ENCODE data around the gene ERFE.

Gene ERFE

DNA sequence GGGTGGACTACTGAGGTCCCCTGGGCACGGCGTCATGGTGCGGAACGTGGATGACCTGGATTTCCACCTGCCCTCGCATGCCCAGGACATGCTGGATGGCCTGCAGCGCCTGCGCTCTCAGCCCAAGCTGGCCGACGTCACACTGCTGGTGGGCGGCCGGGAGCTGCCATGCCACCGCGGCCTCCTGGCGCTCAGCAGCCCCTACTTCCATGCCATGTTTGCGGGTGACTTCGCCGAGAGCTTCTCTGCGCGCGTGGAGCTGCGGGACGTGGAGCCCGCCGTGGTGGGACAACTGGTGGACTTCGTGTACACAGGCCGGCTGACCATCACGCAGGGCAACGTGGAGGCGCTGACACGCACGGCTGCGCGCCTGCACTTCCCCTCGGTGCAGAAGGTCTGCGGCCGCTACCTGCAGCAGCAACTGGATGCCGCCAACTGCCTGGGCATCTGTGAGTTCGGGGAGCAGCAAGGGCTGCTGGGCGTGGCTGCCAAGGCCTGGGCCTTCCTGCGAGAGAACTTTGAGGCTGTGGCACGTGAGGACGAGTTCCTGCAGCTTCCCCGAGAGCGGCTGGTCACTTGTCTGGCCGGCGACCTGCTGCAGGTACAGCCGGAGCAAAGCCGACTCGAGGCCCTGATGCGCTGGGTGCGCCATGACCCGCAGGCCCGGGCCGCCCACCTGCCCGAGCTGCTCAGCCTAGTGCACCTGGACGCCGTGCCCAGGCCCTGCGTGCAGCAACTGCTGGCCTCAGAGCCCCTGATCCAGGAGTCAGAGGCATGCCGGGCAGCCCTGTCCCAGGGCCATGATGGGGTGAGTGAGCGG lies 17.8 kb upstream of the ERFE start:
- Histone ChIP-seq H4K20me1 (peaks cover 0 to 55% (median 0%) of the 10 kb centered on the region in 11 experiments; a peak in 4 of 22 replicates), H3K4me3 (no peak overlapping the region), H3K27me3 (no peaks in the 10 kb centered on the region), H3K36me3 (0 out of 22 replicates have a peak, but pooled peaks cover 0 to 10% (median 0%) of the 10 kb centered on the region in 11 experiments), H3K9me3 (replicated peaks in 1 of 11) (no peaks in the 10 kb centered on the region), H3K9ac (peak overlapping the region in 2 of 11 experiments; percentile 13 to 16; a peak in 4 of 22 replicates), H3K27ac (no peak overlapping the region), H3K4me1 (peaks cover 79 to 99% (median 95%) of the 10 kb centered on the region in 10 experiments), H3K4me2 (peak overlapping the region; percentile 30 to 97 (median 86); a peak in 21 of 22 replicates)
- no peak for TF ChIP-seq Cebpa-rat (IDR thresholded peaks at IDR 0.05)

DNA sequence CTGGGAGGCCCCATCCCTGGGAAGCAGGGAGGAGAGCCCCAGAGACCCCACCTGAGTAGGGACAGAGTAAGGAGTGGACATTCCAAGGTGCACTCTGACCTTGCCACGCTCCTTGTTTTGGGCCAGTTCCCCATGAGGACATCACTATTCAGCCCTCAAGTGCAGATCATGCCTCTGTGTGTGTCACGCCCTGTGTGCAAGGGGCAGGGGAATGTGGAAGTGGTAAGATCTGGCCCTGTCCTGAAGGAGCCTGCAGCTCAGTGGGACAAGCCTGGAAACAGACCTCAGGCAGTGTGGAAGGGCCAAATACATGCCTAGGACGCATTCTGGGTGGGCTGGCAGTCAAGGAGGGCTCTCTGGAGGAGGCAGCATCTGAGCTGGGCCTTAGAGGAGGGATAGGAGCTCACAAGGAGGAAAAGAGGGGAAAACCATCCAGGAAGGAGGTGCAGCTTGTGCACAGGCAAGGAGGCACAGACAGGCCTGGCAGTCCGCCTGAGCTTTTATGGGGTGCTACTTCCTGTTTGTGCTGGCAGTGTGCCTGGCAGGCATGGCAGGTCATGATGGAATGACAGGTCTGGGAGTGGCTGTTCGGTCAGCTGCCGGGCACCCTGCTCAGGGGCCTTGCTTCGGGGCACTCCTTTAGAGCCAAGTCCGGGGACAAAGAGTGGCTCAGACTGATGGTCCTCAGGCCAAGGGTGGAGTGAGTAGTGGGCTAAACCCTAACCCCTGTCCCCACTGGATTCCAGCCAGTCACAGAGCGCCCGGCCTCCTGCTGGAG lies 17.0 kb upstream of the ERFE start:
- peak overlapping the region; percentile 30 to 97 (median 86); a peak in 21 of 22 replicates for H3K4me2 ChIP-seq
- H3K27ac ChIP-seq = peak overlapping the region in 4 of 11 experiments; percentile 5 to 15 (median 8); a peak in 4 of 22 replicates
- peak overlapping the region in 4 of 11 experiments; percentile 9 to 41 (median 14); a peak in 2 of 22 replicates for H3K9ac ChIP-seq
- TF ChIP-seq Cebpa-rat (IDR thresholded peaks at IDR 0.05) = no peak
- H3K27me3 ChIP-seq = no peaks in the 10 kb centered on the region
- H4K20me1 ChIP-seq = peaks cover 0 to 57% (median 0%) of the 10 kb centered on the region in 11 experiments; a peak in 4 of 22 replicates
- peaks cover 73 to 100% (median 99%) of the 10 kb centered on the region in 10 experiments for H3K4me1 ChIP-seq
- H3K9me3 ChIP-seq (replicated peaks in 1 of 11) = no peaks in the 10 kb centered on the region
- H3K4me3 ChIP-seq = no peak overlapping the region
- H3K36me3 ChIP-seq = 0 out of 22 replicates have a peak, but pooled peaks cover 0 to 10% (median 0%) of the 10 kb centered on the region in 11 experiments

DNA sequence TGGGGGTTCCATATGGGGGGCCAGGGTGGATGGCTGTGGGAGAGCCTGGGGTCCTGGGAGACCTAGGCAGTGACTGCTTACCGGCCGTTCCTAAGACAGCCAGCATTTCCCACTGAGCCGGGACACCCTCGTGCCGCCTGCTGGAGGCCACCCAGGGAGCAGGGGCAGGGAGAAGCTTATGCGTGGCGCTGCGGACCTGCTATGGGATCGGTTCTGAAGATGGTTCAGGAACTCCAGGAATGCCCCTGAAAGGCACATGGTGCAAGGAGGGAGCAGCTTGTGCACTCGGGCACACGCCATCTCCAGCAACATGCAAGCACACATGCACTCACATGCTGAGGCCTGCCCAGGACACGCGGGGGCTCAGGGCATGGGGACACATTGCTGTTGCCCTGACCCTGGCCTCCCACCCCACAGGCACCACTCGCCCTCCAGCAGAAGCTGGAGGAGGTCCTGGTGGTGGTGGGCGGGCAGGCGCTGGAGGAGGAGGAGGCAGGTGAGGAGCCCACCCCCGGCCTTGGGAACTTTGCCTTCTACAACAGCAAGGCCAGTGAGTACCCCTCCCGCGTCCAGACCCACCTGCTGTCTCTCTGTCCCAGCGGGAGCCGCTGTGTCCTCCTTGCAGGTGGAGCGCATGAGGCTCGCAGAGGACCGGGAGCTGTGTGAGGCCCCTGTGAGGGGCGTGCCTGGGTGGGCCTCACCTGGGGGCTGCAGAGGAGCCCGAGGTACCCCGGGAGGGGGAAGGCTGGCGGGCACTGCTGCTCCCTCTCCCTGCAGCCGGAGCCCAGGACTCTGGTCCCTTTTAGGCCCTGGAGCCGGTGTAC lies 16.2 kb upstream of the ERFE start:
- Histone ChIP-seq H3K4me1 (peaks cover 65 to 100% (median 98%) of the 10 kb centered on the region in 10 experiments), H3K4me2 (peak overlapping the region; percentile 68 to 97 (median 86); a peak in 20 of 22 replicates), H4K20me1 (peaks cover 0 to 57% (median 0%) of the 10 kb centered on the region in 11 experiments; a peak in 4 of 22 replicates), H3K27me3 (no peaks in the 10 kb centered on the region), H3K4me3 (no peak overlapping the region), H3K36me3 (0 out of 22 replicates have a peak, but pooled peaks cover 0 to 10% (median 0%) of the 10 kb centered on the region in 11 experiments), H3K27ac (peak overlapping the region in 2 of 11 experiments; percentile 5 to 31; a peak in 2 of 22 replicates), H3K9me3 (replicated peaks in 1 of 11) (no peaks in the 10 kb centered on the region), H3K9ac (0 out of 22 replicates have a peak overlapping the region, but pooled peaks of 1 of the 11 experiments have one; percentile 9)
- TF ChIP-seq Cebpa-rat (IDR thresholded peaks at IDR 0.05) = no peak

DNA sequence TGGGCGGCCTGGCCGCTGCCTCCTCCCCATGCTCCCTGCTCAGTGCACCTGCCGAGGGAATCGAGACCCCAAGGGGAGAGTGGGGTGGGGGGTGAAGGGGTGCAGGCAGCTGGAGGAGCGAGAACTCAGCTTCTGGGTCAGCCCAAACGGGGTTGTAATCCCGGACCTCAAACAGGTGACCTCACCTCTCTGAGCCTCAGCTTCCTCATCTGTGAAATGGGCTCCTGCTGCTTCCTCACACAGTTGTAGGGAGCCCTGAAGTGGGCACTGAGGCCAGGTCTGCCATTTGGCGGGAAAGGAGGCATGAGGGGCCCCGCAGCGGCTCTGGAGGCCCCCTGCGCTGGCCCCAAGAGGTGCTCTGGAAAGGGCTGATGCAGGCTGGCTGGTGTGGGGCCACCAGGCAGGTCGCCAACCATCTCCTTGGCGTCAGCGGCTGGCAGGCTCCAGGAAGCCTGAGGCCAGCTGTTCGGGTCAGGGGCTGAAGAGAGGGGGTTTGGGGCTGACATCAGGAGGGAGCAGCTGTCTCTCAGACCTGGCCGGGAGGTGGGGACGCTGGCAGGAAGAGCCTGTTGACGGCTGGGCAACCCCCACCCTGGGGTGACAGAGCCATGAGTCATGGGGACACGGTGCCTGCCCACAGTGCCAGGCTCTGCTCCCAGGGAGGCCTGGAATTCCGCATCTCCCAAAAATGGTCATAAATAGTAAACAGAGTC lies 15.4 kb upstream of the ERFE start:
- H4K20me1 ChIP-seq = peaks cover 0 to 57% (median 0%) of the 10 kb centered on the region in 11 experiments; a peak in 4 of 22 replicates
- H3K27me3 ChIP-seq = no peaks in the 10 kb centered on the region
- peak overlapping the region in 5 of 11 experiments; percentile 17 to 24 (median 23); a peak in 4 of 22 replicates for H3K9ac ChIP-seq
- TF ChIP-seq Cebpa-rat (IDR thresholded peaks at IDR 0.05) = no peak
- H3K36me3 ChIP-seq = 0 out of 22 replicates have a peak, but pooled peaks cover 0 to 10% (median 0%) of the 10 kb centered on the region in 11 experiments
- peak overlapping the region in 5 of 11 experiments; percentile 5 to 43 (median 31); a peak in 5 of 22 replicates for H3K27ac ChIP-seq
- H3K9me3 ChIP-seq (replicated peaks in 1 of 11) = no peaks in the 10 kb centered on the region
- 0 out of 20 replicates have a peak overlapping the region, but pooled peaks of 1 of the 10 experiments have one; percentile 11 for H3K4me3 ChIP-seq
- H3K4me1 ChIP-seq = peaks cover 57 to 92% (median 90%) of the 10 kb centered on the region in 10 experiments
- H3K4me2 ChIP-seq = peak overlapping the region; percentile 61 to 97 (median 77)

DNA sequence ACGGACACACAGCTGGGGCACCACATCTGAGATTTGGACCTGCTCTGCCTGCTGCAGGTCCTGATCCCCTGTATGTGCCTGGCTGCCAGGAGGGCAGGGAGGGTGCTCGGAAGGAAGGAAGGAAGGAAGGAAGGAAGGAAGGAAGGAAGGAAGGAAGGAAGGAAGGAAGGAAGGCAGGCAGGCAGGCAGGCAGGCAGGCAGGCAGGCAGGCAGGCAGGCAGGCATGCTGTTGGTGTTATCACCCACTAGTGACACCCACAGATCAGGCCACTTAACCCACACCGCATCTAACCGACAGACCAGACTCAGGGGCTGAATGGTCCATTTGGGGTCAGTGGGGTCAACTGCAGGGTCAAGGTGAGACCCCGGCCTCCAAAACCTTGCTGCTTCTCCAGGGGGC lies 14.5 kb upstream of the ERFE start:
- H3K27ac ChIP-seq = no peak overlapping the region
- H3K27me3 ChIP-seq = no peaks in the 10 kb centered on the region
- H3K4me2 ChIP-seq = peak overlapping the region in 10 of 11 experiments; percentile 61 to 97 (median 82); a peak in 18 of 22 replicates
- H3K4me1 ChIP-seq = peaks cover 48 to 83% (median 81%) of the 10 kb centered on the region in 10 experiments
- H3K4me3 ChIP-seq = no peak overlapping the region
- no peak for TF ChIP-seq Cebpa-rat (IDR thresholded peaks at IDR 0.05)
- peaks cover 0 to 61% (median 0%) of the 10 kb centered on the region in 11 experiments; a peak in 4 of 22 replicates for H4K20me1 ChIP-seq
- H3K9ac ChIP-seq = no peak overlapping the region
- no peaks in the 10 kb centered on the region for H3K9me3 ChIP-seq (replicated peaks in 1 of 11)
- H3K36me3 ChIP-seq = 0 out of 22 replicates have a peak, but pooled peaks cover 0 to 10% (median 0%) of the 10 kb centered on the region in 11 experiments

DNA sequence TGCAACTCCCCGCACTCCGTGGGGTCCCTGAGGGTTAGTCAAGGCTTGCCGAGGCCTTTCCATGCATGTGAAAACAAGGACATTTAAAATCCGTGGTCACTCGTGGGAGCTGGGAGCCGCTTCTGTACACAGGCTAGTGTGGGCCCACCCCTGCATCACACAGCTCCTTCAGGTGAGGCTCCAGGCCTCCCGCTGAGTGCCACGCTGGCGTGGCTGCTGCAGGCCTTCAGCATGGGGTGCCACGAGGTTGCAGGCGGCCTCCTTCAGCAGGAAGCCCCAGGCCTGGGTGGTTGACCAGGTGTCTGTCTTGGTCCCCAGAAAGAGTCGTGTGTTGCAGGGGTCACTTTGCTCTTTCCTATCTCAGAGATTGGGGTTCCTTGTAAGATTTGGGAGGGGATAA lies 13.7 kb upstream of the ERFE start:
- H3K4me3 ChIP-seq = no peak overlapping the region

DNA sequence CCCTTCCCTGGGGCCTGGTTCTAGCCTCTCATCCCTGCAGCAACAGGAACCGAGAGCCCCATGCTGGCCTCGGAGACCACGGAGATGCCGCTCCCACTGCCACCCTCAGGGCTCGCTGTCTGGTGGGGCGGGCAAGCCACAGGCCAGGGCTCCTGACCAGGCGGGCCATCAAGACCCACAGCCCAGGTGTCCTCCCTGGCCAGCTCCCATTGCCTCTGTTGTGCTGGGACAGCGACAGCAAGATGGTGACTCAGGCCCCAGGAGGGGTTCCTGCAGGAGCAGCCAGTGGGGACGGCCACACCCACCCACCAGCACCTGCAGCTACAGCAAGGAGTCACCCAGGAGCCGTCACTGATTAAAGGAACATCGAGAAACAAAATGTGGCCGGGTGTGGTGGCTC lies 12.9 kb upstream of the ERFE start:
- peak overlapping the region in 10 of 11 experiments; percentile 1 to 97 (median 55); a peak in 18 of 22 replicates for H3K4me2 ChIP-seq
- H3K4me1 ChIP-seq = peaks cover 33 to 80% (median 71%) of the 10 kb centered on the region in 10 experiments
- no peaks in the 10 kb centered on the region for H3K9me3 ChIP-seq (replicated peaks in 1 of 11)
- H3K4me3 ChIP-seq = no peak overlapping the region
- no peak overlapping the region; a peak in 1 of 22 replicates for H3K27ac ChIP-seq
- 0 out of 22 replicates have a peak overlapping the region, but pooled peaks of 1 of the 11 experiments have one; percentile 9 for H3K9ac ChIP-seq
- H4K20me1 ChIP-seq = peaks cover 0 to 59% (median 0%) of the 10 kb centered on the region in 11 experiments; a peak in 4 of 22 replicates
- no peak for TF ChIP-seq Cebpa-rat (IDR thresholded peaks at IDR 0.05)
- H3K36me3 ChIP-seq = 0 out of 22 replicates have a peak, but pooled peaks cover 0 to 5% (median 0%) of the 10 kb centered on the region in 11 experiments
- no peaks in the 10 kb centered on the region for H3K27me3 ChIP-seq

More for the DNA sequence above, 13.7 kb upstream of the ERFE start:
- no peaks in the 10 kb centered on the region for H3K9me3 ChIP-seq (replicated peaks in 1 of 11)
- no peak overlapping the region for H3K27ac ChIP-seq
- 0 out of 22 replicates have a peak, but pooled peaks cover 0 to 10% (median 0%) of the 10 kb centered on the region in 11 experiments for H3K36me3 ChIP-seq
- no peak overlapping the region for H3K9ac ChIP-seq
- no peaks in the 10 kb centered on the region for H3K27me3 ChIP-seq
- no peak for TF ChIP-seq Cebpa-rat (IDR thresholded peaks at IDR 0.05)
- H3K4me1 ChIP-seq = peaks cover 40 to 80% (median 74%) of the 10 kb centered on the region in 10 experiments
- peaks cover 0 to 65% (median 0%) of the 10 kb centered on the region in 11 experiments; a peak in 4 of 22 replicates for H4K20me1 ChIP-seq
- H3K4me2 ChIP-seq = peak overlapping the region in 8 of 11 experiments; percentile 47 to 97 (median 66); a peak in 13 of 22 replicates

Measured in BLaER1 treated with 17β-estradiol and CSF1 and Interleukin-3, amounts not matched to agents 10 nM and 100 nM (cell line).